Measurements from ENCODE around the gene STX3.

Gene STX3

DNA sequence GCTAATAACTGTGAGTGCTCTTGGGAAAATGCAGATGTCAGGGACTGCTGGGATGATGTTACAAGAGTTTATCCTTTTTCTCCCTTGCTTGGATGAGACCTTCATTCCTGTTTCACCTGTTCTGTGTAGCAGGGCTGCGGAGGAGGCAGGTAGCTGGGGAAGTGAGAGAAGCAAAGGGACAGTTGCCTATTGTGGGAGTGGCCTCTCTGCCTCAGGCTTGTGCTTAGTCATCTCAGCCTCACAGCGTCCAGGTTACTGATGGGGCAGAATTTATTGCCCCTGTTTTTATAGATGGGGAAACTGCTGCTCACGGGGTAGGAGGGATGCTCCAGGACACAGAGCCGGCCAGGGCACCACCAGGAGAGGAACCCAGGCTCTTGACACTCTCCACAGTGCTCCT, 1.7 kb downstream of the STX3 start:
- TF ChIP-seq, protein P1, sequence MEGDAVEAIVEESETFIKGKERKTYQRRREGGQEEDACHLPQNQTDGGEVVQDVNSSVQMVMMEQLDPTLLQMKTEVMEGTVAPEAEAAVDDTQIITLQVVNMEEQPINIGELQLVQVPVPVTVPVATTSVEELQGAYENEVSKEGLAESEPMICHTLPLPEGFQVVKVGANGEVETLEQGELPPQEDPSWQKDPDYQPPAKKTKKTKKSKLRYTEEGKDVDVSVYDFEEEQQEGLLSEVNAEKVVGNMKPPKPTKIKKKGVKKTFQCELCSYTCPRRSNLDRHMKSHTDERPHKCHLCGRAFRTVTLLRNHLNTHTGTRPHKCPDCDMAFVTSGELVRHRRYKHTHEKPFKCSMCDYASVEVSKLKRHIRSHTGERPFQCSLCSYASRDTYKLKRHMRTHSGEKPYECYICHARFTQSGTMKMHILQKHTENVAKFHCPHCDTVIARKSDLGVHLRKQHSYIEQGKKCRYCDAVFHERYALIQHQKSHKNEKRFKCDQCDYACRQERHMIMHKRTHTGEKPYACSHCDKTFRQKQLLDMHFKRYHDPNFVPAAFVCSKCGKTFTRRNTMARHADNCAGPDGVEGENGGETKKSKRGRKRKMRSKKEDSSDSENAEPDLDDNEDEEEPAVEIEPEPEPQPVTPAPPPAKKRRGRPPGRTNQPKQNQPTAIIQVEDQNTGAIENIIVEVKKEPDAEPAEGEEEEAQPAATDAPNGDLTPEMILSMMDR (IDR thresholded peaks at IDR 0.05; ENCODE audit: control extremely low read depth, extremely low read depth, low read depth, missing control alignments): no peak
- CTCF ChIA-PET: interaction anchor here (1.0 to 6.2 kb wide), 5 partner anchors 10 to 52 kb away, joined by 3 to 137 read pairs (median 4); partner anchors contain the start of gene MRPL16
- DNase-seq (ENCODE audit: extremely low spot score): peak; percentile 46
- POLR2A ChIA-PET: no interaction called here

DNA sequence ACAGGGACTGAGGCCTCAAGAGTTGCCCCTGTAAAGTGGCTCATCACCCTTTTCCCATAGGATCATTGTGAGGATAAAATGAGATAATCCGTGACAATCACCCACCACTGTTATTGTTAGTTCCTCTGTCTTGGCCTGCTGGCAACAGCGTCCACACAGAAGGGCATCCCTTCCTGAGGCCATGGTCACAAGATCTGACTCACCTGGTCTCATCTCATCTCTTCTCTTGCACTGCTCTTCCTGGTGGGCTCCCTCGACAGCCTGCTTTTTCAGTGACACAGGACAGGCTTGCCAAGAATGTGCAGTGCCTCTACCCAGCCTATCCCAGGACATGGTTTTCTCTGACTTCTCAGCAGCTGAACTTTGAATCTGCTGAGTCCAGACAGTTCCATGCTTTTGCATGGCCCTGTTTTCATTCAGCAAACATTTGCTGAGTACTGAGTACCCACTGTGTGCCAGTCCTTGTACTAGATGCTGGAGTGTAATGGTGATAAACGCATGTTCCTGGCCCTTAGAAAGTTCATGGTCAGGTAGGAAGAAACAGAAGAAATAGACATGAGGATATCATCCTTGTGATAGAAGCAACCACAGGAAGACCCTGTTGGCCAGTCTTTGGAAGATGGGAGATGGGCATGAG, 3.3 kb downstream of the STX3 start:
- POLR2A ChIA-PET: interaction anchor here (0.5 kb wide), 1 partner anchor 89 kb away, joined by 6 read pairs; no protein-coding TSS in a partner anchor
- no peak for DNase-seq (ENCODE audit: extremely low spot score)
- TF ChIP-seq, protein P1 (IDR thresholded peaks at IDR 0.05; ENCODE audit: control extremely low read depth, extremely low read depth, low read depth, missing control alignments): no peak
- CTCF ChIA-PET: interaction anchor here (1.7 to 3.1 kb wide), 2 partner anchors 43 to 51 kb away, joined by 5 to 14 read pairs; partner anchors contain the start of gene MRPL16

DNA sequence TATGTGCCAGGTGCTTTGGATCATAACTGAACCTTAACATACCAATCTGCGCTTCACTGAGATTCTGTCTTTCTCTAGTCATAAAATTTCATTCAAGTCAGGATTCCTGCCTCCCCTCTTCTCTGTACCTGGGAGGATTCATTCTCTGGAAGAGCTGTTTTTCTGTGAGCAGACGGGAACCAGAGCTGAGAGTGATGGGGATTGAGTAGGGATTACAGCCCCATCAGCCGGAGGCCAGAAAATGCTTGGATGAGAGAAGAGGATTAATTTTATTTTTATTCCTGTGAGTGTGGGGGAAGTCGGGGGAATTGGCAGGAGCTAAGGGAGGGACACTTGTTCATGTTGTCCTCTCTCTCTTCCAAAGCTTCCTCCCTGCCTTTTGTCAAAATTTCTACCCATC, 4.7 kb downstream of the STX3 start:
- POLR2A ChIA-PET: no interaction called here
- TF ChIP-seq, protein P1 (IDR thresholded peaks at IDR 0.05; ENCODE audit: control extremely low read depth, extremely low read depth, low read depth, missing control alignments): no peak
- CTCF ChIA-PET: interaction anchor here (0.9 to 1.7 kb wide), 5 partner anchors 13 to 492 kb away, joined by 3 to 5 read pairs (median 3); partner anchors contain the start of gene MRPL16
- no peak for DNase-seq (ENCODE audit: extremely low spot score)

DNA sequence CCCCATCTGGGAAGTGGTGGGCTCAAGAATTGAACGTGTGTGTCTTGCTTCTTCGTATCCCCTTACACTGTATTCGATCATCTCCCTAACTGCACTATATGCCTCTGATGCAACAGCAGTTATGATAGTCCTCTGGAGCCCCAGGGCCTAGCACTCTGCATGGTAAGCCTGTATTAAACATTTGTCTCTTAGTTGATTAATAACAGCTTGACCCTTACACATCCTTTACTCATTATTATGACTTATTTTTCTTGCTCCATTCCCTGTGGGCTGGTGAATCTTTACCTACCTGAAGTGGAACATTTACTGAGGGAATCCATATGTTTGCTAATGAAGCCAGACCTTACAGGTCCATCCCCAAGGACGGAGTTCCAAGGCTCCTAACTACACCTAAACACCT, 5.6 kb downstream of the STX3 start:
- DNase-seq (ENCODE audit: extremely low spot score): no peak
- ChIA-PET POLR2A (no interaction called here), CTCF (interaction anchor here (1.3 to 1.4 kb wide), 2 partner anchors 12 to 80 kb away, joined by 3 read pairs; no protein-coding TSS in a partner anchor)
- TF ChIP-seq, protein P1 (IDR thresholded peaks at IDR 0.05; ENCODE audit: control extremely low read depth, extremely low read depth, low read depth, missing control alignments): no peak

DNA sequence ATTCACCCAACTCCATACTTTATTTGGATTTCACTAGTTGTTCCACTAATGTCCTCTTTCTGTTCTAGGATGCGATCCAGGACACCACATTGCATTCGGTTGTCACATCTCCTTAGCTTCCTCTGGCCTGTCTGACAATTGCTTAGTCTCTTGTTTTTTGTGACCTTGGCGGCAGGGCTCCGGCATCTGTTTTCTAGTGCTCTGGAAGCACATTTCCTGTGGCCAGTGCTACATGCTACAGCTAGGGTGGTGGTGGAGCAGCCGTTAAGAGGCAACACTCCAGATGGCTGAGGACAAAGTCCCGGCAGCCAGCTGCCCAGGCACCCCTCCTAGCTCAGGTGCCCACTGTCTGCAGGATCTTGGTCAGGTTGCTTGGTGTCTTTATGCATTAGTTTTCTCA, 6.8 kb downstream of the STX3 start:
- POLR2A ChIA-PET: no interaction called here
- DNase-seq (ENCODE audit: extremely low spot score): no peak
- CTCF ChIA-PET: interaction anchor here (0.9 to 1.2 kb wide), 2 partner anchors 9 to 10 kb away, joined by 3 to 4 read pairs; no protein-coding TSS in a partner anchor
- TF ChIP-seq, protein P1 (IDR thresholded peaks at IDR 0.05; ENCODE audit: control extremely low read depth, extremely low read depth, low read depth, missing control alignments): no peak

DNA sequence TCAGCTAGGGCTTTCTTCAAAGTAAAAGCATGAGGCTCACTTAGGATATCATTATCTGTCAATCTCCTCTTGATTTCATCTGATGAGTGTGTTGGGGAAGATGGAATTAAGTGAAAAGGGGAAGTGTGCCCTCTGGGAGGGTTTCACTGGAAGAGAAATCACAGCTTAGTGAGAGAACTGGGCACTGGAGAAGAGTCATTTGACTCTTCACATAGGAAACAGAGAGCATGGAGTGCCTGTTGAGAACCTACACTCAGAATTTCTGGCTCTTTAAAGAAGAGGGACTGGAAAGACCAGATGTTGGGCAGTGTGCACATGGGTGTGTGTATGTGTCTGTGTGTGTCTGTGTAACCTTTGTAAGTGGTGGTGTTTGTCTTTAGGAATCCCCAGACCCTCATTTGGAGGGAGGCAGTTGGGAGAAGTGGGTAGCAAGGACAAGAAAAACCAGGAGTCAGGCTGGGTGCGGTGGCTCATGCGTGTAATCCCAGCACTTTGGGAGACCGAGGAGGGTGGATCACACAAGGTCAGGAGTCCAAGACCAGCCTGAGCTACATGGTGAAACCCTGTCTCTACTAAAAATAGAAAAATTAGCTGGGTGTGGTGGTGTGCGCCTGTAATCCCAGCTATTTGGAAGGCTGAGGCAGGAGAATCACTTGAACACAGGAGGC, 10.0 kb downstream of the STX3 start:
- ChIA-PET CTCF (interaction anchor here (1.1 to 5.3 kb wide), 3 partner anchors 11 to 36 kb away, joined by 3 to 27 read pairs (median 5); partner anchors contain the start of gene STX3), POLR2A (no interaction called here)
- no peak for DNase-seq (ENCODE audit: extremely low spot score)
- TF ChIP-seq, protein P1 (IDR thresholded peaks at IDR 0.05; ENCODE audit: control extremely low read depth, extremely low read depth, low read depth, missing control alignments): no peak

Measured in GM10248 (cell line).